GM18519 (cell line): Measurements from ENCODE around the gene ZNF101.

Source experiments
- ATAC-seq: cut with Tn5 transposase; IDR thresholded peaks from one replicate; pipeline ENCODE4 v1.9.1; 2021; ENCODE audit warnings: mild to moderate bottlenecking, moderate library complexity; ENCODE audit not compliant: unreplicated experiment, low FRiP score

The ZNF101 gene

DNA sequence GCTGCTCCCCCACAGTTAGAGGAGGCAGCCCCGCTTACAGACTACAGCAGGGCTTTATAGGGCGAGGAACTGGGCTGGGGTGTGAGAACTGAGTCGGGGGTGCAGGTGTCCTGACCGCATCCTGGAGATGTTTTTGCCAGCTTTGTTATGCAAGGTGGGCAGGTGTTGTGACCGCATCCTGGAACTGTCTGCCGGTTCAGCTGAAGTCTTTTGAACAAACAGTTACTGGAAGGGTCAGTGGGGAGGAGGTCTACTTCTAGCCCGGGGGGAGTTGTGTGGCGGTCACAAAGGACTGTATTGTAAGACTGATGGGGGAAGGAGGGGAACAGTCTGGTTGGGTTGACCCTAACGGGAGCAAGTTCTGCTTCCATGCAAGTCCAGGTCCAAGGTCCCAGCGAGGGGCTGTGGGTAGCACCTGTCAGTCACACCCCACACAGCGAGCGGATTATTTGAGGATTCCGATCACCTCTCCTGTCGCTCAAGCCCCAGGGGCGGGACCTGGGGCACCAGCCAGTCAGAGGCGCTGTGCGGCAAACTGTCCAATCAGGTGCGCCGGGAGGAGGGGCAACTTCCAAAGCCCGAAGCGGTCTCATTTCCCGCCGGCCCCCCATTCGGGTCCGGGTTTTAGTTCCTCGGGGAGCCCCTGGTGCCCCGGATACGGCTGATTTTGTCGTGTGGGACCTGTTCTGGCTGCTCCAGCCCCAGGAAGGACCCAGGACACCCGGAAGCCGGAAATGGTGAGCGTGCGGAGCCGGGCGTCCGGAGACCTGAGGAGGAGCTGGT is at the start of gene ZNF101:
Gene ZNF101 (plus strand): TSS at position 610 of the 783 bp plus-strand sequence. CDS start 125 bp downstream, at position 735.
- peak; percentile 47 for ATAC-seq

- ATAC-seq: no peak
Observed at GRCh38 chr19:19619181-19619848, 49.3 kb upstream of the ZNF101 start.

- no peak for ATAC-seq
Observed at GRCh38 chr19:19619849-19620210, 48.8 kb upstream of the ZNF101 start.

DNA sequence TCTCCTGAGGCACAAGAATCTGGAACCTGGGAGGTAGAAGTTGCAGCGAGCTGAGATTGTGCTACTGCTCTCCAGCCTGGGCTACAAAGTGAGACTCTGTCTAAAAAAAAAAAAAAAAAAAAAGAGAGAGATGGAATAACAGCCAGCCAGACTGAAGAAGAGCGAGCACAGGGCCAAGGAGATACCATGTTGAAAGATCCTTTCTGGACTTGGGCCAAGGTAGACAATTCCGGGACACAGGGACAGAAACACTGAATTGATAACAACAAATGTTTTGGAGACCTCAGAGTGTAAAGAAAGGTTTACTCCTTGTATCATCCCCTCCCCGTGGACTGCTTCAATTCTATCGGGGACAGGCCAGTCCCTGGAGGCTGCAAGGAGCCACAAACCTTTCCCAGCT is 45.3 kb upstream of the ZNF101 start:
- ATAC-seq: no peak

DNA sequence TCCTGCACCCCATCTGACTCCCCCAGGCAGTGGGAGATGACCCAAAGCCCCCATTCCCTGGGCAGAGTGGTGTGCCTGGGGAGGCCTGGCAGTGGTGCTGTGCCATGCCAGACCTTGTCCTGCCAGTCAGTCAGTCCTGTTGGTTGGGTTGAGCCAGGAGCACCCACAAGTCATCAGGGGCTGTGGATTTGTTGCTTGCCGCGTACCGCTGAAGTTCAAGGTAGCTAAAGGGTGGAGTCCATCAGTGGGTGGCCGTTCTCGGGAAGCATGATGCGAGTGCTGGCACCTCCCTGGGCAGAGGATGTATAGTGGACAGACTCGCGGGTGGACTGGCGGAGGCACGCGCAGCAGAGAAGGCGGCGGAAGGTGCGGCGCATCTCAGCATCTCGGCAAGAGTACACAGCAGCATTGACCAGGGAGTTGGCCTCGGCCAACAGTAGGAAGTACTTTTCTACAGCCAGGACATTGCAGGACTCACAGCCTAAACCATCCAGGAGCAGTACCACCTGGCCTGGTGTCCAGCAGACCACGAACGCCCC is 44.5 kb upstream of the ZNF101 start:
- no peak for ATAC-seq

DNA sequence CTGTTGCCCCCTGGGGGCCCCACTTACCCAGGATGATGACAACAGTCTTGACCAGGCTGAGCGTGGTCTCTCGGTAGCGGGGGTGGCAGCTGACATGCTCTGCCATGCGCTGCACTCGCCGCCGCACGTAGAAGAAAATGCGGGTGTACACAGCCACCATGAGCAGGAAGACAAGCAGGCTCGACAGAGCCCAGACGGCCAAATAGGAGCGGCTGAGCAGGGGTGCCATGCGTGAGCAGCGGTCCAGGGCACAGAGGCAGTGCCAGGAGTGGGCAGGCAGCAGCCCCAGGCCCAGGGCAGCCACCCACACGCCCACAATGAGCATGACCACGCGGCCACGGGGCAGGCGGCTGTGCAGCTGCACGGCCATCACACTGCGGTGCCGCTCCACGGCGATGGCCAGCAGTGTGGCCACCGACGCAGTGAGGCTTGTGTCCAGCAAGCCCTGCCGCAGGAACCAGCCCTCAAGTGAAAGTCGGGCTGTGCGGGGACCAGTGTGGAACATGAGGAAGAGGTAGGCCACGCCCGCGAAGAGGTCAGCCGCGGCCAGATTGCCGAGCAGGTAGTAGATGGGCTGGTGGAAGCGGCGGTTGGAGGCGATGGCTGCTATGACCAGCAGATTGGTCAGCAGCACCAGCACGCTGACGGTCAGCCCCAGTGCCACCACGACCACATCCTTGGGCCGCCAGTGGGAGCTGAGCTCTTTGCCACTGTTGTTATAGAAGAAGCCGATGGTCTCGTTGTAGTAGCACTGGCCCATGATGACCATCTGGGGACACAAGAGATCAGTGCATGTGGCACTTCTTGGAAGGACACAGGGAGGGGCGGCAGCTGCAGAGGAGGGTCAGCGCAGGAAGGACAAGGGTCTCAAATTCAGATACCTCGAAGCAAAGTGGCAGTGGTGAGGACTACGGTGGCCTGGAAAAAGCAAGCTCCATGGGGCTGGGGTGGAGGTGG is 41.8 kb upstream of the ZNF101 start:
- ATAC-seq: no peak

GRCh38 chr19:19627621-19628500 is 40.8 kb upstream of the ZNF101 start, which contains the start of gene LPAR2:
LPAR2 (minus strand) TSS chr19:19628220; CDS start chr19:19627275, 945 bp downstream.
- peak; percentile 50 for ATAC-seq

DNA sequence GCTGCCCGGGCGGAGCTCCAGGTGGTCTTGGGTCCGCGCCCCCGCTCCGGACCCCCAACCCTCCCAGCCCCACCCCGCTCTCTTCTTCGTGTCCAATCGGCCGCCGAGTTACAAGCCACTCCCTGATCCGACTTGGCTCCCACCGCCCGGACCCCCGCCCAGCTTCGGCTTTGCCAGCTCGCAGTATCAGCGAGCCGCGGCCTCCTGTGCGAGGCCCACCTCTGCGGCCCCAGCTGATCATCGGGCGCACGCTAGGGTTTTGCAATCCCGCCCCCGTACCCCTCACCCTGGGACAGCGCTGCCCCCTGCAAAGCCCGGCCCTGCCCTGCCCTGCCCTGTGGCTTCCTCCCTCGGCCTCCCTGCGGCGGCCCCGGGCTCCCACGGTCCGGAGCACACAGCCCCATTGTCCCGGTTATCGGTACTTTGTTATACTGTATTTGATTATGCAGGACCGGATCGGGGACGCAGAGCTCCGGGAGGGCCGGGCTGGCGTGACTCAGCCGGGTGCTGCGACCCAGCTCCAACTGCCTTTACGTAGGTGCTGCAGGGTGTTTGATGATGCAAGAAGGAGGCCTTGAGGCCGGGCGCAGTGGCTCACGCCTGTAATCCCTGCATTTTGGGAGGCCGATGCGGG is 40.0 kb upstream of the ZNF101 start:
- ATAC-seq: no peak

- no peak for ATAC-seq
Observed at GRCh38 chr19:19630062-19630414, 38.6 kb upstream of the ZNF101 start.

GRCh38 chr19:19630426-19630825 is 38.2 kb upstream of the ZNF101 start:
- ATAC-seq: no peak

GRCh38 chr19:19631346-19631745 is 37.3 kb upstream of the ZNF101 start:
- no peak for ATAC-seq

DNA sequence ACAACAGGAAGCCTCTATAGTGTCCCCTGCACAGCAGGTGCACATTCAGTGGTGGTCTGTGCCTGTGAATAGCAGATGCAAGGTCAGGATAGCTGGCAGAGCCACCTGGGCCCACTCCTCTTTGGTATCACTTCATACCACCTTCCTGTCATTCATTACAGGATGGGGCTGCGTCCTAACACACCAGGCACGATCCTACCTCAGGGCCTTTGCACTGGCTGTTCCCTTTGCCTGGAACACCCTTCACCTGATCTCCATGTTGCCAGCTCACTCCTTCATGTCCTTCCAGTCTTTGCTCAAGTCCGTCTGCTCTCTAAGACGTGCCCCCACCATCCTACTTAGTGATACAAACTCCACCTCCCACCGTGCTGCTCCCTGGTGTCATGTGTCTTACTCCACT is 36.0 kb upstream of the ZNF101 start:
- ATAC-seq: no peak

- no peak for ATAC-seq
Observed at GRCh38 chr19:19633711-19634515, 34.7 kb upstream of the ZNF101 start.

DNA sequence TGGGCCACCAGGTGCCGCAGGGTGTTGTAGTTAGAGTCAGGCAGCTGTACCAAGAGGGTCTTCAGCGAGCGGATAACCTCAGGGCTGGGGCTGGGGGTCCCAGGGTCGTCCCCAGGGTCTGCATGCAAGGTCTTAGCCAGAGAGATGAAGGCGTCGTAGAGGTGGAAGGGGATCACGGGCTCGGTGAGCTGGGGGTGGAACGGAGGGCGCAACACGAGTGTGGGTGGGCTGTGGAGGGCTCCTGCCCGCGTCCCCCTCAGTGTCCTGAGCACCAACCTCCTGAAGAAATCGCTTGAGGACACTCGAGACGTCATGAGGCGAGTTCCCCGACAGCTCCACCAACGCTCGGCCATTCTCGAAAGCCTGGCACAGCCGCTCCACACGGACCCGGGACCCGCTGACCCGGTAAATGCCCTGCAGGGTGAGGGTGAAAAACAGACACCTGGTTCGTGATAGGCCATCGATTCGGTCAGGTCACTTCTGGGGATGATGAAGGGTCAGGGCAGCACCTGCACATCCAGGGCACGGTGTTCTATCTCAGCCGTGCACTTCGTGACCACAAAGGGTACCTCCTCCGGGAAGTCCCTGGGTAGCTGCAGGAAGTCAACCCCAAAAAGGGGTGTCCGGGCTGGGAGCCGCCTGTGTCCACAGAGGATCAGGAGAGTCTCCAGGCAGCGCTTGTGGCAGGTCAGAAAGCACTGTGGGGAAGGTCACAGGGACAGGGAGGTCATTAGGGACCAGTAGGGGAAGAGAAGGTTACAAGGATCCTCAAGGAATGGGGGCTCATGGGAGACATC is 33.9 kb upstream of the ZNF101 start:
- ATAC-seq: no peak

DNA sequence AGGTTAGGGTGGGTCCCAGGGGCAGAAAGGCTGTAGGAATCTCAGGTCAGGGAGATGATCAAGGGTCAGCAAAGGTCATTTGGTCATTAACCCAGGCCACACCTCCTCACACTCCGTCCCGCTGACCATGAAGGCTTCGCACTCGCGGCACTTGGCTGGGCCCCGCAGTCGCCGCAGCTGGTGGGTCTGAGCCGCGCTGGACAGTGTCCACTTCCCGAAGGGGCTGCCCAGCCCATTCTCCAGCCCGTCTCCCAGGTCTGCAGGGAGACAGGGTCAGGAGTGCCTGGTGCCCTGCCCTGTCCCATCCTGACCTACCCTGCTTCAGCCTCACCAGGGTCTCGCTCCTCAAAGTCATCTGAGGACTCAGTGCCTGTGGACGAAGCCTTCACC is 33.3 kb upstream of the ZNF101 start:
- no peak for ATAC-seq

- no peak for ATAC-seq
Observed at GRCh38 chr19:19636573-19637185, 32.0 kb upstream of the ZNF101 start.

DNA sequence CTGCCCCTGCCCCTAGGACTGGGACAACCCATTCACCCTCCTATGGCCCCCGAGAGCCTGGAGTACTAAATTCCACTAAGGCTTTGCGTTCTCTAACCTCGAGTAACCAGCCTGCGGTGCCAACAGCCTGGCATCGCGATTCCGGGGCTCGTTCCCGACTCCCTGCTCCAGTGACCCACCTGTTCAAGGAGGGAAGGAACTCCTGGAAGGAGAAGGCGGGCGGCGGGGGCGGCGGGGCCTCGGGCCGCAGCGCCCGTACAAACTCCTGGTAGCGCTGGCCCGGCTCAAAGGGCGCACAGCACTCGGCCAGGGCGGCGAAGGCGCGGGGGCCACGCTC is 31.5 kb upstream of the ZNF101 start:
- no peak for ATAC-seq
